GM23248 (cell line): Measurements from ENCODE around the gene SYNPO. TPM values are rescaled to one million over a fixed set of nuclear protein-coding genes. Genes with fewer than 3 reads are reported as not detected.

Experiments used
- DNase-seq: peaks from one replicate; pipeline ENCODE4 v3.0.0-alpha.2; 2015
- H2AFZ ChIP-seq: fragments of 200-600 bp; sonication (generic); 2 replicates; pipeline ENCODE4 v1.6.1; 2016; ENCODE audit warnings: antibody characterized with exemption
- H3F3A ChIP-seq: fragments of 200-600 bp; sonication (generic); 2 replicates; pipeline ENCODE4 v1.6.1; 2016; ENCODE audit warnings: mild to moderate bottlenecking, antibody characterized with exemption, mixed run types; ENCODE audit not compliant: insufficient read depth
- H3K27ac ChIP-seq: fragments of 200-600 bp; sonication (generic); 2 replicates; pipeline ENCODE4 v1.5.1; 2016; ENCODE audit warnings: mild to moderate bottlenecking
- H3K27me3 ChIP-seq: fragments of 200-600 bp; sonication (generic); replicated peaks from 2 replicates; pipeline ENCODE4 v1.6.1; 2016; ENCODE audit warnings: mild to moderate bottlenecking; ENCODE audit not compliant: insufficient read depth
- H3K36me3 ChIP-seq: fragments of 200-600 bp; sonication (generic); 2 replicates; pipeline ENCODE4 v1.6.1; 2016; ENCODE audit warnings: low read depth, mild to moderate bottlenecking
- H3K4me1 ChIP-seq: fragments of 200-600 bp; sonication (generic); 2 replicates; pipeline ENCODE4 v1.6.1; 2016; ENCODE audit warnings: mild to moderate bottlenecking; ENCODE audit not compliant: insufficient read depth
- H3K4me2 ChIP-seq: fragments of 200-600 bp; sonication (generic); one replicate; pipeline ENCODE4 v1.6.1; 2016; ENCODE audit warnings: mild to moderate bottlenecking; ENCODE audit not compliant: unreplicated experiment
- H3K4me3 ChIP-seq: fragments of 200-600 bp; sonication (generic); 2 replicates; pipeline ENCODE4 v1.5.1; 2016; ENCODE audit warnings: mild to moderate bottlenecking
- H3K79me2 ChIP-seq: fragments of 200-600 bp; sonication (generic); 2 replicates; pipeline ENCODE4 v1.6.1; 2016; ENCODE audit warnings: mild to moderate bottlenecking; ENCODE audit not compliant: insufficient read depth
- H3K9ac ChIP-seq: fragments of 200-600 bp; sonication (generic); 2 replicates; pipeline ENCODE4 v1.6.1; 2016; ENCODE audit warnings: mild to moderate bottlenecking
- H3K9me2 ChIP-seq: fragments of 200-600 bp; sonication (generic); 2 replicates; pipeline ENCODE4 v1.6.1; 2016; ENCODE audit warnings: mixed run types, mild to moderate bottlenecking, moderate library complexity; ENCODE audit not compliant: insufficient read depth
- H3K9me3 ChIP-seq: fragments of 200-600 bp; sonication (generic); one replicate; pipeline ENCODE4 v1.6.1; 2017; ENCODE audit warnings: low read depth
- H4K20me1 ChIP-seq: fragments of 200-600 bp; sonication (generic); 2 replicates; pipeline ENCODE4 v1.6.0; 2016; ENCODE audit not compliant: insufficient read depth
- EZH2 ChIP-seq: fragments of 200-600 bp; sonication (generic); IDR thresholded peaks from 2 replicates; pipeline ENCODE4 v1.6.1; 2018; ENCODE audit warnings: antibody characterized with exemption, mild to moderate bottlenecking; ENCODE audit not compliant: insufficient read depth, poor library complexity, severe bottlenecking
- EZH2phosphoT487 ChIP-seq: fragments of 200-600 bp; sonication (generic); IDR thresholded peaks from 2 replicates; pipeline ENCODE4 v1.6.1; 2018; ENCODE audit warnings: antibody characterized with exemption, moderate library complexity, mild to moderate bottlenecking, low read depth; ENCODE audit not compliant: insufficient read depth
- WGBS, 2 experiments: methylation state at CpG; one replicate each; pipeline ENCODE4 v1.1.6; 2015 to 2017; ENCODE audit warnings: low lambda C conversion rate in 2 of 2, low coverage in 1 of 2; ENCODE audit errors: missing lambda C conversion rate in 2 of 2; 5-methylcytosine and 5-hydroxymethylcytosine counted together
- in situ Hi-C: fragments of 300-500 bp; cut with MboI; formaldehyde crosslinking; loops from 2 replicates; pipeline ENCODE4 v1.15.0; 2020
- polyA plus RNA-seq: library from polyadenylated mRNA; unstranded; fragments of >200 nt; fragmentation: Nextera tagmentation; extraction: Ambion mirVana; gene quantifications from 2 replicates; pipeline ENCODE4 v1.2.1, GENCODE V29; 2016
- total RNA-seq: library from RNA; depleted of rRNA; stranded (reverse); fragments of >200 nt; shearing (Covaris generic); gene quantifications from 2 replicates; pipeline ENCODE4 v1.2.3, GENCODE V29; 2014; rRNA removed

SYNPO gene
- total and polyA plus RNA-seq, 2 experiments from 2014 or later, result 5.6 to 6.1 TPM

DNA sequence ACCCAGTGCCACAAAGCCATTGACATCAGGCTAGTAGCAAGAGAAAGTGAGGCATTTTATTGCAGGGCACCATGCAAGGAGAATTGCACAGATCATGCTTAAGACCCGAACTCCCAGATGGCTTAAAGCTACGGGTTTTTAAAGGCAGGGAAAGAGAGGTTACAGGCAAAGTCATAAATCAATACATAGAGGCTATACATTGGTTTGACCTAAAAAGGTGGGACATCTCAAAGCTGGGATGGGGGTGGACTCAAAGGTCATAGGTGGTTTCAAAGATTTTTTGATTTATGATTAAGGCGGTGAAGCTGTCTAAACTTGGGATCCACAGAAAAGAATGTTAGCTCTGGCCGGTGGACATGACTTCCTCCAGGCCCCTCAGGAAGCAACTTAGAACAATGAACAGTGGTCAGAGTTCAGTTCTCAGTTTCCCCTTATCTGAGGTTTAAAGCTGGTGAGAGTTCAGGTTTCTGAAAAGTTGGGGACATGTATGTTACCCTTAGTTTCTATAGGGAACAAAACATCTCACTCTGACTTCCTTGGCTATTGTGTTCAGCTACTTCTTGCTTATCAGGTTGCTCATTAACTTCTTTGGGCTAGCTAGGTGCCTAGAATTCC, 66.4 kb downstream of the SYNPO start:
- Histone ChIP-seq H3K9me2 (no peaks in the 10 kb centered on the region), H3K27me3 (no peaks in the 10 kb centered on the region), H2AFZ (no peak overlapping the region), H3K79me2 (no peaks in the 10 kb centered on the region), H4K20me1 (no peaks in the 10 kb centered on the region), H3K27ac (no peak overlapping the region), H3K9me3 (no peaks in the 10 kb centered on the region), H3K4me1 (no peaks in the 10 kb centered on the region), H3K9ac (no peak overlapping the region), H3K4me2 (no peak overlapping the region), H3F3A (peaks cover 29% of the 10 kb centered on the region; the same call in 1 of the 2 replicates), H3K36me3 (peaks cover 36% of the 10 kb centered on the region), H3K4me3 (no peak overlapping the region)
- TF ChIP-seq EZH2 (no peak), EZH2phosphoT487 (no peak)
- DNase-seq, result no peak
- WGBS, 2 experiments, result 52 to 53% methylated on average over 4 of the region's 4 CpGs
- in situ Hi-C loops, result no loop called here

Other genes starting within 250 kb of the SYNPO start
- 0.25 TPM in 1 of 2 replicates, not detected in the other for gene CD74, start 227.8 kb upstream of the SYNPO start, total RNA-seq
- 2.7 and 6.1 TPM in 2 replicates for gene CD74, start 227.8 kb upstream of the SYNPO start, polyA plus RNA-seq
- 1,694 and 1,749 TPM in 2 replicates for gene RPS14, start 190.9 kb upstream of the SYNPO start, total RNA-seq
- 1,343 and 1,380 TPM in 2 replicates for gene RPS14, start 190.9 kb upstream of the SYNPO start, polyA plus RNA-seq
- 129 and 159 TPM in 2 replicates for gene NDST1, start 132.5 kb upstream of the SYNPO start, total RNA-seq
- gene NDST1, start 132.5 kb upstream of the SYNPO start, polyA plus RNA-seq, result 39.1 and 41.3 TPM in 2 replicates
- gene MYOZ3, start 20.6 kb downstream of the SYNPO start, total RNA-seq, result 0.13 and 0.32 TPM in 2 replicates
- 0.18 and 0.71 TPM in 2 replicates for gene MYOZ3, start 20.6 kb downstream of the SYNPO start, polyA plus RNA-seq
- 24.6 and 25.8 TPM in 2 replicates for gene RBM22, start 60.4 kb downstream of the SYNPO start, total RNA-seq
- 35.5 and 36.7 TPM in 2 replicates for gene RBM22, start 60.4 kb downstream of the SYNPO start, polyA plus RNA-seq
- 46.9 and 47.1 TPM in 2 replicates for gene DCTN4, start 118.4 kb downstream of the SYNPO start, total RNA-seq
- gene DCTN4, start 118.4 kb downstream of the SYNPO start, polyA plus RNA-seq, result 30.1 and 34.5 TPM in 2 replicates
- 64.9 and 88.3 TPM in 2 replicates for gene SMIM3, start 138.1 kb downstream of the SYNPO start, total RNA-seq
- gene SMIM3, start 138.1 kb downstream of the SYNPO start, polyA plus RNA-seq, result 72.2 and 73.8 TPM in 2 replicates
- gene IRGM, start 205.9 kb downstream of the SYNPO start, total RNA-seq, result not detected in 2 replicates
- not detected in 2 replicates for gene IRGM, start 205.9 kb downstream of the SYNPO start, polyA plus RNA-seq